Left cardiac atrium (tissue), 4 donors: ENCODE data around the gene TAF1B. TPM values are rescaled to one million over a fixed set of nuclear protein-coding genes. Genes with fewer than 3 reads are reported as not detected.
"Not testable (repeated sequence)": the region's sequence is repeated elsewhere in the genome, so short reads cannot be mapped to it uniquely, and the experiment has no call there.

ENCODE experiments used
- ATAC-seq, 2 donors: fragments of 200-7000 bp; cut with Tn5 transposase; one replicate each; pipeline ENCODE4 v1.9.1; 2020; ENCODE audit warnings: mild to moderate bottlenecking in 2 of 2, moderate library complexity in 2 of 2
- DNase-seq: peaks from one replicate; pipeline ENCODE4 v3.0.0-alpha.2; 2020
- intact Hi-C, 2 donors: fragments of 100-400 bp; cut with DNase I; formaldehyde crosslinking; loops; one replicate each; pipeline versions ENCODE4 v1.14.1 to v1.15.1; 2022 to 2023
- total RNA-seq, 2 donors: library from RNA; stranded (reverse); fragmentation: NEBNext Ultra II Directional; extraction: Animal tissue kit (Norgen Biotek cat#: 25700); gene quantifications; one replicate each; pipeline ENCODE4 v1.2.1, GENCODE V29; 2021
- donor health status: DM: no; HTN: yes; CAD: no.
- donor health status: DM: no; HTN: yes; CAD: no; lungs with severe emphysema.
- donor health status: DM: yes; HTN: yes; CAD: no.
- donor health status: Dilated cardiomyopathy.

The TAF1B gene
- total RNA-seq, 2 donors from 2014 or later: 8.1 to 11.0 TPM

GRCh38 chr2:9907402-9907801 is 64.1 kb downstream of the TAF1B start:
- DNase-seq (no peak), ATAC-seq (no peak)
- intact Hi-C loops: no loop called here

GRCh38 chr2:9908639-9909038 is 65.4 kb downstream of the TAF1B start:
- DNase-seq (no peak), ATAC-seq (no peak)
- intact Hi-C loops: no loop called here

- no peak for ATAC-seq
- intact Hi-C loops: no loop called here
- DNase-seq: no peak
Observed at GRCh38 chr2:9909106-9909505, 65.8 kb downstream of the TAF1B start.

GRCh38 chr2:9910699-9911098 is 67.4 kb downstream of the TAF1B start:
- no peak for ATAC-seq
- DNase-seq: no peak
- intact Hi-C loops: no loop called here

GRCh38 chr2:9912468-9912867 is 69.2 kb downstream of the TAF1B start:
- ATAC-seq: no peak
- no peak for DNase-seq
- intact Hi-C loops: no loop called here

GRCh38 chr2:9914384-9915065 is 71.3 kb downstream of the TAF1B start:
- no peak for DNase-seq
- intact Hi-C loops: no loop called here
- ATAC-seq: peak in 1 of 2 donors; percentile 54

- intact Hi-C loops: no loop called here
- DNase-seq: no peak
- ATAC-seq: peak; percentile 59 to 66
Observed at GRCh38 chr2:9918275-9918674, 75.0 kb downstream of the TAF1B start.

- intact Hi-C loops: no loop called here
- no peak for DNase-seq
- ATAC-seq: no peak
Observed at GRCh38 chr2:9919512-9919911, 76.2 kb downstream of the TAF1B start.

GRCh38 chr2:9927020-9927419 is 83.7 kb downstream of the TAF1B start:
- intact Hi-C loops, ATAC-seq, DNase-seq: not testable (repeated sequence)

- ATAC-seq: no peak
- intact Hi-C loops: no loop called here
- DNase-seq: no peak
Observed at GRCh38 chr2:9937258-9937657, 94.0 kb downstream of the TAF1B start.

- ATAC-seq (peak in 1 of 2 donors; percentile 30), DNase-seq (no peak)
- intact Hi-C loops: no loop called here
Observed at GRCh38 chr2:9937968-9938367, 94.7 kb downstream of the TAF1B start.

GRCh38 chr2:9939587-9940485 is 96.6 kb downstream of the TAF1B start:
- no peak for ATAC-seq
- intact Hi-C loops: no loop called here
- no peak for DNase-seq

GRCh38 chr2:9941196-9941995 is 98.1 kb downstream of the TAF1B start:
- DNase-seq (no peak), ATAC-seq (no peak)
- intact Hi-C loops: no loop called here

- DNase-seq (no peak), ATAC-seq (no peak)
- intact Hi-C loops: no loop called here
Observed at GRCh38 chr2:9941996-9942390, 98.7 kb downstream of the TAF1B start.

GRCh38 chr2:9944330-9944758 is 101.1 kb downstream of the TAF1B start:
- intact Hi-C loops: no loop called here
- ATAC-seq: no peak
- no peak for DNase-seq

GRCh38 chr2:9945596-9945995 is 102.3 kb downstream of the TAF1B start:
- DNase-seq: no peak
- intact Hi-C loops: no loop called here
- no peak for ATAC-seq

GRCh38 chr2:9946076-9946475 is 102.8 kb downstream of the TAF1B start:
- ATAC-seq (no peak), DNase-seq (no peak)
- intact Hi-C loops: no loop called here

GRCh38 chr2:9946818-9947217 is 103.5 kb downstream of the TAF1B start:
- no peak for DNase-seq
- no peak for ATAC-seq
- intact Hi-C loops: no loop called here

GRCh38 chr2:9948721-9949120 is 105.4 kb downstream of the TAF1B start:
- DNase-seq (no peak), ATAC-seq (no peak)
- intact Hi-C loops: no loop called here
